Heart left ventricle (tissue), 16 donors: Measurements from ENCODE around the gene SAMD10. TPM values are rescaled to one million over a fixed set of nuclear protein-coding genes. Genes with fewer than 3 reads are reported as not detected.

Experiments used
- ATAC-seq, 4 donors: fragments of 200-7000 bp; cut with Tn5 transposase; one replicate each; pipeline ENCODE4 v1.9.1; 2020 to 2022; ENCODE audit warnings: moderate library complexity in 4 of 4, mild to moderate bottlenecking in 3 of 4, moderate number of reproducible peaks in 1 of 4
- DNase-seq, 5 donors: peaks; one replicate each; pipeline ENCODE4 v3.0.0-alpha.2; 2020
- H3K27ac ChIP-seq, 12 donors: fragments of 200-600 bp; sonication (generic) in 4 of 12; one replicate each; pipeline versions ENCODE4 v1.5.0 to v1.8.0; 2016 to 2022; ENCODE audit warnings: mild to moderate bottlenecking in 2 of 12
- H3K27me3 ChIP-seq, 9 donors: fragments of 200-600 bp; sonication (generic) in 2 of 9; one replicate each; pipeline versions ENCODE4 v1.5.1 to v1.8.0; 2016 to 2022; ENCODE audit warnings: mild to moderate bottlenecking in 3 of 9
- H3K36me3 ChIP-seq, 9 donors: fragments of 200-600 bp; sonication (generic) in 2 of 9; one replicate each; pipeline versions ENCODE4 v1.5.0 to v1.8.0; 2018 to 2022; ENCODE audit warnings: mild to moderate bottlenecking in 2 of 9
- H3K4me1 ChIP-seq, 12 donors: fragments of 200-600 bp; sonication (generic) in 4 of 12; one replicate each; pipeline versions ENCODE4 v1.5.0 to v1.8.0; 2016 to 2022; ENCODE audit warnings: mild to moderate bottlenecking in 3 of 12
- H3K4me3 ChIP-seq, 12 donors: fragments of 200-600 bp; sonication (generic) in 4 of 12; one replicate each; pipeline versions ENCODE4 v1.5.0 to v1.8.0; 2017 to 2022; ENCODE audit warnings: mild to moderate bottlenecking in 9 of 12, moderate library complexity in 4 of 12
- H3K9me3 ChIP-seq, 12 donors: fragments of 200-600 bp; sonication (generic) in 4 of 12; one replicate each; pipeline versions ENCODE4 v1.5.0 to v1.8.0; 2016 to 2022; ENCODE audit warnings: mild to moderate bottlenecking in 1 of 12
- CTCF ChIP-seq, 12 donors: fragments of 200-600 bp; sonication (generic) in 4 of 12; IDR thresholded peaks; one replicate each; pipeline versions ENCODE4 v1.5.0 to v1.8.0; 2018 to 2022; ENCODE audit warnings: antibody characterized with exemption in 12 of 12, mild to moderate bottlenecking in 5 of 12
- POLR2A ChIP-seq, 2 donors: fragments of 450-650 bp; IDR thresholded peaks; one replicate each; pipeline ENCODE4 v1.6.1; 2017; ENCODE audit warnings: antibody characterized with exemption in 2 of 2, mild to moderate bottlenecking in 2 of 2, moderate library complexity in 2 of 2
- WGBS, 4 donors: extraction: QIAGEN DNeasy Blood & Tissue Kit in 2 of 4; methylation state at CpG; one replicate each; pipeline versions ENCODE4 v1.1.5 to v1.1.7; 2013 to 2018; 5-methylcytosine and 5-hydroxymethylcytosine counted together
- intact Hi-C, 10 donors: fragments of 100-400 bp; cut with DNase I; formaldehyde crosslinking; loops; one replicate each; pipeline versions ENCODE4 v1.11.1 to v1.14.2; 2022
- long read RNA-seq, 3 donors: library from polyadenylated mRNA; unstranded; transcript quantifications; one replicate each; pipeline ENCODE4 v2.0.0, GENCODE V29; 2020 to 2021
- polyA plus RNA-seq, 2 donors: library from polyadenylated mRNA; stranded (reverse); fragments of 200-250 nt; gene quantifications; one replicate each; pipeline ENCODE4 v1.2.3, GENCODE V29; 2013
- total RNA-seq, 9 donors: library from RNA; depleted of rRNA in 2 of 9; stranded (reverse); fragments of >200 nt in 2 of 9; fragmentation: NEBNext Ultra II Directional in 3 of 9; extraction: Animal tissue kit (Norgen Biotek cat#: 25700) in 3 of 9; gene quantifications; one replicate each; pipeline versions ENCODE4 v1.1.0 to v1.2.4, GENCODE V29; 2016 to 2023
- donor health status: ischemic (EF 13 %, LVEDD 7.1; RV severe dilation, severe dysfunction).
- donor health status: healthy with polysubstance abuse.
- donor health status: DM: no; HTN: yes; CAD: no.
- donor health status: DM: no; HTN: no; CAD: no.
- donor health status: ischemic (EF 25% LVEDD 6.9; RV normal size, moderate dysfunction).
- donor health status: ischemic (EF 25% LVEDD 5.7; RV mildly dilated, moderate dysfunction).
- donor health status: healthy.
- donor health status: DM: yes; HTN: yes; CAD: no.
- donor health status: ischemic (EF 35%, LVEDD 5.7; RV mildly dilated, moderate dysfunction).
- donor health status: nonischemic (EF 11% LVEDD 7.7; RV severe dilation, severe dysfunction).
- donor health status: DM: yes; HTN: yes; CAD: no.
- donor health status: PGD.
- donor health status: ischemic (EF 29% LVEDD 5.4; RV normal size, mild dysfunction).
- donor health status: nonischemic (EF 23%, LVEDD 6.1; RV moderate dilation, normal function).

The SAMD10 gene
- 1 to 10 TPM; 3.1 to 6.3 (median 4.3) TPM for total RNA-seq
- polyA plus RNA-seq, result 1 to 10 TPM; 4.8 to 6.0 TPM
- long read RNA-seq, donor 1, partial matches to known transcripts, result 0 of 1 reads
- long read RNA-seq, donor 1, other reads (novel, unspliced or antisense), result 1 of 1 reads
- long read RNA-seq, donor 2, partial matches to known transcripts, result 2 of 7 reads
- long read RNA-seq, donor 2, other reads (novel, unspliced or antisense), result 3 of 7 reads
- long read RNA-seq, donor 3, partial matches to known transcripts, result 0 of 3 reads
- long read RNA-seq, donor 3, other reads (novel, unspliced or antisense), result 2 of 3 reads

GRCh38 chr20:63979557-63980316 lies at the start of gene SAMD10:
Gene SAMD10 (minus strand): TSS chr20:63979642. CDS start chr20:63979467, 175 bp downstream.
- DNase-seq (peak in 3 of 5 donors; percentile 53 to 78 (median 58)), ATAC-seq (peak in 3 of 4 donors; percentile 7 to 16 (median 7))
- Histone ChIP-seq H3K4me1 (peaks cover 7 to 45% (median 35%) of the 10 kb centered on the region in 12 donors), H3K27me3 (no peaks in the 10 kb centered on the region), H3K36me3 (peaks cover 0 to 24% (median 18%) of the 10 kb centered on the region in 9 donors), H3K27ac (peak within 1 kb of the TSS; percentile 58 to 93 (median 86)), H3K9me3 (no peaks in the 10 kb centered on the region), H3K4me3 (peak within 1 kb of the TSS; percentile 33 to 100 (median 86))
- TF ChIP-seq CTCF (IDR thresholded peaks at IDR 0.05) (peak in 1 of 12 donors; percentile 17), POLR2A (IDR thresholded peaks at IDR 0.05) (no peak)
- WGBS, 4 donors, result 2 to 4% (median 2%) methylated on average over 12 to 52 of the region's 52 CpGs
- intact Hi-C loops, result loop anchor here in 8 of 10 donors (2.0 to 10.0 kb wide), 13 partner anchors 43 to 365 kb away; partner anchors contain the start of genes C20orf204 (in 4 of the 8), TCEA2 (in 1 of the 8) and TNFRSF6B (in 1 of the 8)

- Histone ChIP-seq H3K27ac (peak overlapping the region in 1 of 12 donors; percentile 46), H3K4me1 (no peaks in the 10 kb centered on the region), H3K27me3 (no peaks in the 10 kb centered on the region), H3K9me3 (no peaks in the 10 kb centered on the region), H3K4me3 (no peak overlapping the region), H3K36me3 (peaks cover 6 to 100% (median 99%) of the 10 kb centered on the region in 9 donors)
- no peak for ATAC-seq
- DNase-seq, result no peak
- intact Hi-C loops, result no loop called here
- TF ChIP-seq CTCF (IDR thresholded peaks at IDR 0.05) (no peak), POLR2A (IDR thresholded peaks at IDR 0.05) (no peak)
- 84 to 89% (median 87%) methylated on average over 22 to 24 of the region's 24 CpGs for WGBS, 4 donors
Measured at GRCh38 chr20:64027981-64028685, 48.7 kb upstream of the SAMD10 start.

DNA sequence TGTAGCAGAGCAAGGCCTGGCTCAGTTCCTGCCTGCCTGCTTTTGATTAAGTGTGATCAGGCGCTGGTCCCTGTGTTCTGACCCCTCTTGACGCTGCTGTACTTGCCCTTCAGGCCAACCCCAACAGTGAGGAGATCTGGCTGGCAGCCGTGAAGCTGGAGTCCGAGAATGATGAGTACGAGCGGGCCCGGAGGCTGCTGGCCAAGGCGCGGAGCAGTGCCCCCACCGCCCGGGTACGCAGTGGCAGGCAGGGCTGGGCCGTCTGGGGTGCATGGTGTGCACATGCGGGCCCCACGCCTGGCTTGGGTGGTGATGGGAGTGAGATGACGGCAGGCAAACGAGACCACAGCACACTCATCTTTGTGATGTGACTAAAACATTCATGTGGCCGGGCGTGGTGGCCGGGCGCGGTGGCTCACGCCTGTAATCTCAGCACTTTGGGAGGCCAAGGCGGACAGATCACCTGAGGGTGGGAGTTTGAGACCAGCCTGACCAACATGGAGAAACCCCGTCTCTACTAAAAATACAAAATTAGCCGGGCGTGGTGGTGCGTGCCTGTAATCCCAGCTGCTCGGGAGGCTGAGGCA lies 46.5 kb upstream of the SAMD10 start:
- Histone ChIP-seq H3K4me1 (no peaks in the 10 kb centered on the region), H3K36me3 (peaks cover 6 to 97% (median 94%) of the 10 kb centered on the region in 9 donors), H3K27ac (no peak overlapping the region), H3K9me3 (no peaks in the 10 kb centered on the region), H3K4me3 (no peak overlapping the region), H3K27me3 (no peaks in the 10 kb centered on the region)
- TF ChIP-seq POLR2A (IDR thresholded peaks at IDR 0.05) (no peak), CTCF (IDR thresholded peaks at IDR 0.05) (no peak)
- 92 to 98% (median 97%) methylated on average over 17 to 29 of the region's 29 CpGs for WGBS, 4 donors
- intact Hi-C loops, result no loop called here
- ATAC-seq (no peak), DNase-seq (no peak)
